Measurements from ENCODE around the gene FIGNL1.
"Not testable (repeated sequence)": the region's sequence is repeated elsewhere in the genome, so short reads cannot be mapped to it uniquely, and the experiment has no call there.

Gene FIGNL1

DNA sequence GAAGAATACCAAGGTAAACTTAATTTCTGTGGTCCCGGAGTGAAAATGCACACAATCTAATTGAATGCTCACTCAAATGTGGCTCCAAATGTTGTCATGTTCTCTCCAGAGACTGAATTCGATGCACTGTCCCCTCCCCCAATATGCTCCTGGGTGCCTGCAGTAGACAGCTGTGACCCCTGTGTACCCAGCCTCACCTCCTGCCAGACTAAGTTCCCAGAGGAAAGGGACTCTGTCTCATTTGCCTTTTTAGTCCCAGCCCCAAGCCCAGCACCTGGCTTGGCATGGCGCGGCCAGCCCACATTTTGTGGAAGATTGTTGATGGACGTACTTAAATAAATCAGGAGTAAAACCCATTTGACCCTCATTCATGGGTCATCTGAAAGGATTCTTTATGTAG lies 21.8 kb upstream of the FIGNL1 start:
- DNase-seq = no peak

DNA sequence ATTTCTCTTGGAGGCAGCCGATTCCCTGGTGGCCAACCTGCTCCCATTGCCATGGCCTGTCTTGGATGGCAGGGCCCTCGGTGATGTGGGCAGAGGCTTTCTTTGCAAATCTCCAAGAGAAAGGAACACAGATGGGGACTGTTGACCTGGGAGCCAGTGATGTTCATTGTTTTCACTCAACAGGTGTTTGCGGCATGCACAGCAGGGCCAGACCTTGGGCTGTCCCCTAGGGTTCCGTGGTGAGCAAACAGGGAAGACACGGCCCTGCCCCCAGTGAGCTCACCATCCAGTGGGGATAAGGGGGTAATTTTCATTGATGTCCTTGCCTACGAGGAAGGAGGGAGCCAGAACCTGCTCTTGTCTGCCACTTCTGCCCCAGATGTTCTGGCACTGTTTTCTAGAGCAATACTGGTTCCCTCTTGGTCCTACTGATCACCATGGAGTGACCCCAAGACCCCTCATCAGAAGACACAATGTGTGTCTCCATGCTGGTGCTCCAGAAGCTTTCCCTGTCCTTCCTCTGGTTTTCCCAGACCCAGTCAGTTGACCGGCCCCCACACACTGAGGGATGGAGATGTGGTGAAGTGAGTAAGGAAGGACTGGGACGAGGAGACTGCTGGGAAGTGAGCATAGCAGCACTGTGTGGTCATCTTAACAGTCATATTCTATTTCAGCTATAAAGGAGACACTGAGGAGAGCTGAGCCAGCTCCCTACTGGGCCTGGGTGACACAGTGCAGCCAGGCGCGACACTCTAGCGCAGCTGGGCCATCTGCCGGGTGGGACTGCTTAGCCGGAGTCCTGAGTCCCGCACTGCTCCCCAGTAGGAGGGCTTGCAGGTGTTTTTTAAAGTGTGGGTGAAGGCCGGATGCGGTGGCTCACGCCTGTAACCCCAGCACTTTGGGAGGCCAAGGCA lies 20.4 kb upstream of the FIGNL1 start:
- DNase-seq = no peak

DNA sequence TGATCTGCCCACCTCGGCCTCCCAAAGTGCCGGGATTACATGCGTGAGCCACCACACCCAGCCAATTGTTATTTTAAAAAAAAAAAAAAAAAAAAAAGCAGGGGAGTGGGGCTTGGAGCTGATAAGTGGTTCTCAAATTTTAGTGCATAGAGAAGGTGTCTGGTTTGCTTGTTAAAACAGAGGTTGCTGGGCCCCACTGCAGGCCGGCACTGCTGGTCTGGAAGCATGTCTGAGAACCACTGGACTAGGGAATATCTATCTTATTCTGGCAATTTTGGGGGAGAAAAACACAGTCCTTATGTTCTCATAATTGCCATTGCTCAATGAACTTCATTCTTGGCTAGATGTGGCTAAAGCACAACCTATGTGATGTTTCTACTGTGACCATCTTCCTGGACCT lies 19.0 kb upstream of the FIGNL1 start:
- DNase-seq = no peak

DNA sequence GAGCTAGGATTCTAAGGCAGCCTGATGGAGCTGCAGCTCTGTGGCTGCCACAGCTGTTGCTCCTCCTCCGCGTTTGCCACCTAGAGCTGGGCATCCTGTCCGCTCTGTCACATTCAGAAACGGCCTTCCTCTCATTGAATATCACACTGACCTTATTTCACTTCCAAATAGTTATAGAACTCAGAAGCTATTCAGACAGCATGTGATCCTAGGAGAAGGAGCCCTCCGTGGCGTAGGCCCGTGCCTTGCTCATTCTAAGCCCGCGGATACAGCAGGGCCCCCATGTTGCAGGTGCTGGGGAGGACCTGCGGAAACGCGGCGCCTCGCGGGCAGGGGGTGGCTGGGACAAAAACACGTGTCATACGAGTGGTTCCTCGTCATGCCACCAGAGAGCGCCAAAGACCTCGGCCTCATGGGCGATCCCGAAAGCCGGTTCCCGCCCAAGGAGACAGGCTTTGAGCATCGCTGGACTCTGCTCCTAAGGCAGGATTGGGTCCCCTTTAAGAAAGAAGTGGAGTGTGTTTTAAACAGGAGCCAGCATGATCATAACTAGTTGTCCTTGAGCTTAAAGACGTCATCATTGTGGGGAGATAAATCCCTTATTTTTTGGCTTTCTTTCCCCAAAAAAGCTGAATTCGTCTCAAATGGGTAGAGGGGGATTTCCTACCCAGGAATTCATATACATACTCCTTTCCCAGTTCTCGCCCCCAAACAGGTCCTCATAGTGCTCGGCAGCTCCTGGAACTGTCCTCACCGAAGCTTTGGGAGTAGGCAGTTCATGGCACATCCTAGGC lies 17.9 kb upstream of the FIGNL1 start:
- peak; percentile 54 to 70 (median 62) for DNase-seq

DNA sequence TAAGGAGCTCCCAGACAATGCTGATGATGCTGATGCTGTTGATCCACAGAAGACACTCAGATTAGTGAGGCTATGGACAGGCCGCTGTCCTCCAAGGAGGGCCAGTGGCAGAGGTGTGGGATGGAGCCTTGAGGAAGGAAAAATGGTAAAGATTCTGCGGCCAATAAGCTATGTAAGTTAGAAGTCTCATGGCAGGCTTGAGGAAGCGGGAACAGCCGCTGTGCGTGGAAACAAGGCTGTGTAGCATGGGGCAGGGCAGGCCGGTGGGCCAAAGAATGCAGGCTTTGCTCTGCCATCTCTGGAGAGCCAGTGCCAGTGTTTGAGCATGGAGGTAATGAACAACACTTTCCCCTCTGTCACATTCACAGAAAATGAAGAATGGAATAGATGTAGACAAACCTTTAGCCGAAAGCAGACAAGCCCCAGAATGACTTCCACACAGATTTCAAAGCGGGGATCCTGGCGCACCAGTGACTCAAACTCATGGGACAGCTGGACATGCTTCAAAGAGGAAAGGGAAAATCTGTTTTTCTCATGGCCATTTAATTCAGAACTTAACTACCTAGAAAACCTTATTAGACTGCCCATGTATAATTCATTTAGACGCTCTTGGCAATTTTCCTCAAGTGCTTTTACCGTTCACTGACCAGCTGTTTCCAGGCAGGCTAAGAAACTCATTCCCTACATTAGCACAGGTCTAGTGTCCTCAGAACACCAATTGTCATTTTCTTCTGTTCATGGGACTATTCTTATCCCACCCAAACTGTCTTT lies 16.9 kb upstream of the FIGNL1 start:
- no peak for DNase-seq

DNA sequence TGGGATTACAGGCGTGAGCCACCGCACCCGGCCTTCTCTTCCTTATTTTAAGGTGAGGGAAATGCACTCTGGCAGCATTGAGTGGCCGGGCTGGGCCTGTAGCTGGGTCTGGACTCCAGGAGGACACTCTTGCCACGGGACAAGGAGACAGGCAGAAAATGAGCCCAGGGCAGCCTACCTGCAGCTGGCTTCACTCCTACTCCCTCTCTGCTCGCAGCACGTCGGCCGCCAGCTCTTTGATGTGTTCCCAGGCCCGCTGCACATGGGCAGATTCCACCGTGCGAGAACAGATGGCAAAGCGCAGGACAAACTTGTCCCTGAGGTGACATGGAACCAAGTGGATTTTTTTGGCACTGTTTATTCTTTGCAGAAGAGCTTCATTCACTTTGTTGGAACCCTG lies 12.9 kb upstream of the FIGNL1 start:
- no peak for DNase-seq

DNA sequence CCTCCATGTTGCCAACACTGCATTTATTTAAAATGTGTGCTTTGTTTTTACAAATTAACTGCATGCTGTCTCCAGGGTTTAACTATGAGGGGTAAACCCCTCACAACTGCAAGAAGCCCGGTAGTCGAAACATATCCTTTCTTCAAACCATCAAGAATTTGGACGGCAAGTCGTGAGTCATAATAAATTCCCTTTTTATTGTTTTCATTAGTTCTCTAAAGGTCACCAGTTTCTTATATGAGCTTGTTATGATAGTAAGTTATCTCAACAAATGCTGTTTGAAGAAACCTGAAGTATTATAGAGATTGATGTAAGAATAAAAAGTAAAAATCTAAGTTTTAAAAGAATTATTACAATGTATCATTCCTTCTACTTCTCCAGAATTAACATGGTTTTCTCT lies 12.2 kb upstream of the FIGNL1 start:
- DNase-seq = no peak

DNA sequence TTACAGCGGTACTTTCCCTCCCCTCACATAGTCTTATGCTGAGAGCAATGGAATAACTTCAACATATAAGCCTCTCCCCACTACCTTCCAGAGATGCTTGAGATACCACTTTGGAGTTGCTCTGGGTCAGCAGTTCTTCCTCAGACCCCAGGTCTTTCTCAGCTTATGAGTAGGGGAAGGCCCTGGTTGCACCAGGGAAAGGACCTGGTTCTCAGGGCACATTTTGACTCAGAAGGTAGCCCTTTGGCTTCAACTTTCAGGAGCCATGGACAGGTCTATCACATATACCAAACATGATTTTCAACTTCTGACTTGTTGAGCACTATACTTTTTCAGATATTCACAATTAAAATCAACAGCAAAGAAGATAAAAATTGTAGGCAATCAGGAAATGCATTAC lies 11.5 kb upstream of the FIGNL1 start:
- no peak for DNase-seq

DNA sequence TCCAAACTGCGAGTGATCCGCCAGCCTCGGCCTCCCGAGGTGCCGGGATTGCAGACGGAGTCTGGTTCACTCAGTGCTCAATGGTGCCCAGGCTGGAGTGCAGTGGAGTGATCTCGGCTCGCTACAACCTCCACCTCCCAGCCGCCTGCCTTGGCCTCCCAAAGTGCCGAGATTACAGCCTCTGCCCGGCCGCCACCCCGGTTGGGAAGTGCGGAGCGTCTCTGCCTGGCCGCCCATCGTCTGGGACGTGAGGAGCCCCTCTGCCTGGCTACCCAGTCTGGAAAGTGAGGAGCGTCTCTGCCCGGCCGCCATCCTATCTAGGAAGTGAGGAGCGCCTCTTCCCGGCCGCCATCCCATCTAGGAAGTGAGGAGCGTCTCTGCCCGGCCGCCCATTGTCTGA lies 9.0 kb upstream of the FIGNL1 start:
- not testable (repeated sequence) for DNase-seq

DNA sequence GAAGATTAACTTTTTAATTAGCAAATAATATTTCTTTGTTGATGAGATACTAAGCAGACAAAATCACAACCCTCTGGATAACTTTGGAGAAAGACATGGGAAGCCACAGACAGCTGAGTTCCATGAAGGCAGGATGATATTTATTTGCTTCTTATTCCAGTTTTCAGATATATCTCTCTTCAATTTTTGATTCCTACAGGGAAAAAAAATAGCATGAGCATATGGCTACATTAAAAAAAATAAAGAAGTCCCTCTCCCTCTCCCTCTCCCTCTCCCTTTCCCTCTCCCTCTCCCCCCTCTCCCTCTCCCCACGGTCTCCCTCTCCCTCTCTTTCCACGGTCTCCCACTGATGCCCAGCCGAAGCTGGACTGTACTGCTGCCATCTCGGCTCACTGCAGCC lies 8.5 kb upstream of the FIGNL1 start:
- DNase-seq = not testable (repeated sequence)

DNA sequence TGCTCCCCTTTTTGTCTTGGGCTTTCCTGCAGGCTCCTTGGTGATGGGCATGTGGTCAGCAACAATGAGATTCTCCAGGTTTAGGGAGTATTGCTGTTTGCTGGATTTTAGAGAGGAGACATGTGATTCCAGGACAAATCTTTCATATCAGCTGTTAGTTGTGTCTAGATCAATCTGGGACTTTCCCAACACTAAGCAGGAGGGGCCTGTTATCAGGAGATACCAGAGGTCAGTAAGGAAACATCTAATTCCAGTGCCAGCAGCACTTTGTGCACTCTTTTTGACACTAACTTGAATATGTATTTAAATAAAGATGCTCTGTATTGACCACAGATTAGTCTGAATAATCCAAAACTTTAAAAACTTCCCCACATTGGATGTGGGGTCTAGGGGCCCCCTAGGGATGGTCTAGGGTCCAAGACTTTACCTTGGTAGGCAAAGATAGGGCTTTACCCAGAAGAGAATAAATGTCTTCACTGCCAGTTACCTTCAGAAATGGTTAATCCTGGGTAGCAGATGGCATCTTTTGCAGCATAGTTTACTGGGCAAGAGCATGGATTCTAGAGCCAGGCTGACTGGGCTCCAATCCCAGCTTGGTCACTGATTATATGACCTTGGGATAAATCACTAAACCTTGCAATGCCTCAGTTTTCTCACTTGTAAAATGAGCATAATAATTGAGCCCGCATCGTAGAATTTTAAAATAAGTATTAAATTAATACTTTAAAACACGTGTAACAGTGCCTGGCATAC lies 6.4 kb upstream of the FIGNL1 start:
- no peak for DNase-seq

DNA sequence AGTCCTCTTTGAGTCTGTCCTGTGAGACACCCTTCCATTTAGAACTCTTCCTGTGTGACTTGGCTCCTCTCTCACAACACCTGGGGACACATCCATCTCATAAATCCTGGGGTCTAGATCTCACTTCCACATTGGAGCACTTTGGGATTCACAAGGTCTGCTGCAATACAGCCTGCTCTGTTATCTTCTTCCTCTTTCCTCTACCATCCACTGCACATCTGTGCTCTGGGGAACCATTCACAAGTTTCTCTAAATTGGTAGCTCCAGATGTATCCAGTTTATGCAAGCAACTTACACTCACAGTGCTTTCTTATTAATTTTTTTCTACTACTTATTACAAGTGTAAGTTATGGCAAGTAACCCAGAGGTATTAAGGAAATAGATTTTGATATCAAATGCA lies 5.5 kb upstream of the FIGNL1 start:
- DNase-seq = no peak

DNA sequence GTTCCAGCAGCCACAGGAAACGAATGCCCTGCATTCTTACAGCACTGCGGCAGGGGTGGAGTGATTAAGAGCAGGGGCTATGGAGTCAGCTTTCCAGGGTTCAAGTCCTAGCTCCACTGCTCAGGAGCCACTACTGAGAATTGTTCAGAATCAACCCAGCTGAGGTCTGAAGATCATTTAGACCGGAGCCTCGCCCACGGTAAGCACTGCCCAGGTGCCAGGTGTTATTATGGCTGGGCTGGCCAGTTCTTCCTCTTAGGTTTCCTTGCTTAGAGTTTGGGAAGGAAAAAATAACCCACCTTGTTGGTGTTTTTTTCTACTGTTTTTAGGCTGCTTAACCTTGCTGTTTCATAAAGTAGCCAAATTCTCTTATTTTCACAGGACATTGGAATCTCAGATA lies 4.8 kb upstream of the FIGNL1 start:
- DNase-seq = no peak

DNA sequence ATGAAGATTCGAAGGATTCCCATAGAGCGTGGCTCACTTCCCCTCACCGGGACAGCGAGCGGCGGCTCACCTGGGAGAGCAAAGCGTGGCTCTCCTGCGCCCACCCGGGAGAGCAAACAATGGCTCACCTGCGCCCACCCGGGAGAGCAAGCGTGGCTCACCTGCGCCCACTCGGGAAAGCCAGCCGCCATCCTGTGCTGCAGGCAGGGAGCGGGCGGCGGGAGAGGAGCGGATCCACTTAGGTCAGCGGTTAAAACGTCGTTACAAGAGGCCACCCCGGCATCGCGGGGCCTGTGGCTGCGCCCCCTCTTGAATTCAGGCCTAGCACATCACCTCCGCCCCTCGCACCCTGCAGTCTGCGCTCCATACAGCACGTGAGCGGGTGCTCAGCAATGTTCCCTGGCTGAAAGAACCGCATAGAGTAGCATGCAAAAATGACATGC lies 461 bp upstream of the FIGNL1 start:
- peak in 1 of 4 experiments; percentile 20 for DNase-seq

DNA sequence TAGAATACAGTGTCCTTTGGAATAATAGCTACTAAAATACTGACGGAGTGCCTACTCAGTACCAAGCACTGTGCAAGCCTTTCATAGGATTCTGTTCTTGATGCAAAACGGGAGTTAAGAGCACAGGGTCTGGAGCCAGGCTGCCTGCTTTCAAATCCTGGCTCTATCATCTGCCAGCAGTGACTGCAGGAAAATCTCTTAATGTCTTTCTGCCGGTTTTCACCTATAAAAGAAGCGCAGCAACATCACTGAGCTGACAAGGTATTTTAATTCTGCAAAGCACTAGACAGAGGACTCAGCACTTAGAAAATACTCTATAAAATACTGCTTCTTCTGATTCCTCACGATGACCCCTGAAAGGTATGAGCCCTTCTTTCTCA lies 659 bp downstream of the FIGNL1 start:
- no peak for DNase-seq

DNA sequence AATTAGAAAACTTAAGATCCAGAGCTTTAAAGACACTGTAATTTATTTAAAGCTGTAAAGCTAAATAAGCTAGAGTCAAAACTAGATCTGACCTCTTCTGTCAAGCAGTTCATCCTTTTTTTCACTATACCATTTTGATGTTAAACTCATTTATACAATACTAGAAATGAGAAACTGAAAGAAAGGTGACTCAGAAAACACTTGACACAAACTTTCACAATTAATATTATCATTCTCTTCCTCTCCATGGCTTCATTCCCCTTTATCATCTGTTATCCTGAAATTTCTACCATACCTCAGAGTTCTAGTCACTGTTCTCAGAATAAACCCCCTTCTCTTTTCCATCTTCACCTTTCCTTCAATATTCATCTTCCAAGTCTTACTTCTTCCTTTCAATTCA lies 1.3 kb downstream of the FIGNL1 start:
- no peak for DNase-seq

DNA sequence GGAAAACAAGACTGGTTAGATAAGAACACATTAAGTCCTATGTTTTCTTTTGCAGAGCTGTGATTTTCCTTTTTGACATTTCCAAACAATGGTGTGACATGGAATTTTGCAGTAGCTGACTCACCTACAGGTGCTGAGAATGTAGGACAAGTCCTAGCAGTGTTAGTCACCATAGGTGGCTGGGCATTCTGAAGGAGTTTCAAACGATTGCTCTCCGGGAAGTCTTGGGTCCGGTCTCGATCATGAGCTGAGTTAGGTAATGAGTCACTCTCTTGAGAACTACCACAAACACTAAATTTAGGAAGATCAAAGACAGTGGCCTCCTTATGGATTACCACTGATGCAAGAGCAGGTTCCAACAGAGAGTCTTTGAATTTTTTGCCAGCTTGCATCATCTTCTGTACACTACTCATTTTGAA lies 3.6 kb downstream of the FIGNL1 start:
- DNase-seq = no peak

DNA sequence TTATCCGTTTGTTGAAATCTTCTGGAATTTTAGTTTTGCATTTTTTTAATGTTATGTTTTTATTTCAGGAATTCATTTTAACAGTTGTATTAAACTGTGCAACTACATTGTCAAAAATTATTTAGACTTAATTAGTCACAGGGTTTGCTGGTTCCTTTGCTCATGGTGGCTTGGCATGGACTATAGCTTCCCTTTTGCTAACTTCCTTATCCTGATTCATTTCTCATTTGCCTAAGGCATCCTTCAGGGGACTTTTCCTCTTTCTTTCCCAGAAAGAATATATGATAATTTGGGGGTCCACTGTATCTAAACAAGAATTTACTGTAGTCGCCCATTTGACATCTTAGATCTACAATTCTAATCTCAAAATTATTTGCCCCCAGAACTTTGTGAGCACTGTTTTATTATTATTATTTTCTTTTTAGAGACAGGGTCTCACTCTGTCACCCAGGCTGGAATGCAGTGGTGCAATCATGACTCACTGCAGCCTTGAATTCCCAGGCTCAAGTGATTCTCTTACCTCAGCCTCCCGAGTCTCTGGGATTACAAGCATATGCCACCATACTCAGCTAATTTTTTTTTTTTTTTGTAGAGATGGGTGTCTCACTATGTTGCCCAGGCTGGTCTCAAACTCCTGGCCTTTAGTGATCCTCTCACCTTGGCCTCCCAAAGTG lies 13.9 kb downstream of the FIGNL1 start:
- DNase-seq = no peak

DNA sequence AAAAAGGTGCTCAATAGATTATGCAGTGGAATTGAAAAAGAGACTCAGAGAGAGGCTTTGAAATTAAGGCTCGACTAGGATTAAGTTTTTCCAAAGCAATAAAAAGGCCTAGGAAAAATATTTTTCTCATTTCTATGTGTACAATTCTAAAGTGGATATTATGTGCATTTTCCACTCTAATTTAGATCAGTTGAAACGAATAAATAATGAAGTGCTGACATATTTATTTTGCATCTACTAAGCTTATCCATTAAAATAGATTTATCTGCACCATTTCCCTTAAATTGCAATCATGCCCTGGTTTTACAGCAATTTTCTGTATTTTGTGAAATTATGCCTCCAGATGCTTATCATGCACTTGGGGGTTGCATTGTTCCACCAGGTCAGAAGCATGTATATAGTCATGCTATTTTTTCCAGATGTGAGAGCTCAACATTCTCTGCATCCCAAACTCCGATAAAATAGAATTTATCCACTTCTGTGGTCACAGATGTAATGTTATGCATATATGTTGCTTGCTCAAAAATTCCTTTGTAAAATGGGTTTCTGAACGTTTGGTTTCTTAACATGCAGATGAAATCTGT lies 18.3 kb downstream of the FIGNL1 start:
- no peak for DNase-seq

DNA sequence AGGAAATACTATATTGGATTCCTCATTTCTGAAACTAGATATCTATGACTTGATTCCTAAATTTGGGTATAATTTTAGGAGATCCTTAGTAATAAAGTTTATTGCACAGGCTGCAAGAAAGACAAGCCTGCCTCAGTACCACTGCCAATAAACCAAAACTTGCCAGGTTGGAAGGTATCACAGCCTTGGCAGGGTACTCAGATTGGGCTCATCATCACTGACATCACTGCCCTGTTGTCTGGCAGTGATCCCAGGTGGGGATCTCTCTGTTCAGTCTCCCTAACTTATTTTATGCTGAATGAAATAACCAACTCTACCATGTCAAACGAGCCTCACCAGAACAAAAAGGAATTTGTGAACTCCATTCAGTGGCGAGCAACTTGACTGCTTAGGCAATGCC lies 18.8 kb downstream of the FIGNL1 start:
- no peak for DNase-seq

DNA sequence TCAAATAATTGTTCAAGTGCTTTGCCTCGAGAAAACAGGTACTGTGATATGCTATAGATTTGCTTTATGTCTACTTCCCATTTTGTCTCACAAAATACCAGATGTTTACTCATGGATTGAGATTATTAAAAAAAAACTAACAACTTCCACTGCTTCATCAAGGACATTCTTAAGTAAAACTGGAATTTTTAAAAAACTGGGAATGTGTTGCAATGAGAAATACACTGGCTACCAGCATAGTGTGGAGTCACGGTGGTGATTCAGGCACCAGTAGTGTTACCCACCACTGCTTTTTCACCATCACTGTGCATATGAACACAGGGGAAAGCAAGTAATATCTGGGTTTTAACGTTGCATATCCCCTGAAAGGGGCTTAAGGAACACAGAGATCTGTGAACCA lies 21.2 kb downstream of the FIGNL1 start:
- no peak for DNase-seq

DNA sequence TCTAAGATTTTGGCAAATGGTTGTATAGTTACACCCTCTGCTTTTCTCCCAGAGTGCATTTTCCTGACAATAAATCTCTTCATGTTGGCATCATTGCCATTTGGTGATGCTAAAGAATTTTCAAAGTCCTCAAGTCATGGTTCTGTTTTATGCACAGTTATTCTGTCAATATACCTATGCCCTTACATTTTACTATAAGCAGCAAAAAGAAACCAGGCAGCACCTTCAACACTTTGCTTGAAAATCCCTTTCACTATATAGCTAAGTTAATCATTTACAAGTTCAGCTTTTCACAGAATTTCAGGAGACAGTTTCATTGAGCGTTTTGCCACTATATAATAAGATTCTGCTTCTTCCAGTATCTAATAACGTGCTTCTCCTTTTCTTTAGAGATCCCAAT lies 22.6 kb downstream of the FIGNL1 start:
- DNase-seq = no peak

Data from activated CD4-positive, CD25-positive, alpha-beta regulatory T cell (primary cell).